ENCODE data around the gene KIF3B. TPM values are rescaled to one million over a fixed set of nuclear protein-coding genes. Genes with fewer than 3 reads are reported as not detected.

The KIF3B gene
- total and polyA plus RNA-seq, 2 of the 13 experiments (the other 11 are each of a cell fraction or from before 2014, with no cell fraction given): 23.6 to 28.8 TPM

- TF ChIP-seq REST (IDR thresholded peaks at IDR 0.05; ENCODE audit: borderline replicate concordance in 1 of 2, low read depth in 1 of 2, low read length in 2 of 2) (peak in 1 of 2 experiments; percentile 85; a peak in 3 of 4 replicates), ISX (CRISPR knock-in tag; conservative IDR thresholded peaks at IDR 0.05) (no peak), ZBTB34 (CRISPR knock-in tag; IDR thresholded peaks at IDR 0.05) (no peak), YY1 (IDR thresholded peaks at IDR 0.05; ENCODE audit: insufficient read depth, insufficient replicate concordance, low read depth, low read length) (peak; percentile 98), ZNF639 (CRISPR knock-in tag; conservative IDR thresholded peaks at IDR 0.05) (peak; percentile 99), RBFOX2 (IDR thresholded peaks at IDR 0.05; ENCODE audit: low read depth, low read length) (peak; percentile 94), THAP9 (CRISPR knock-in tag; IDR thresholded peaks at IDR 0.05; ENCODE audit: borderline replicate concordance) (peak; percentile 95; the same call in 1 of the 2 replicates), ZNF629 (CRISPR knock-in tag; conservative IDR thresholded peaks at IDR 0.05) (peak; percentile 67; the same call in 1 of the 2 replicates), ARID3A (IDR thresholded peaks at IDR 0.05; ENCODE audit: low read depth, low read length) (peak; percentile 72), ZNF513 (CRISPR knock-in tag; conservative IDR thresholded peaks at IDR 0.05) (peak; percentile 65), TERF1 (CRISPR knock-in tag; IDR thresholded peaks at IDR 0.05) (no peak), ZNF761 (CRISPR knock-in tag; conservative IDR thresholded peaks at IDR 0.05) (peak; percentile 96), BRD4 (CRISPR knock-in tag; IDR thresholded peaks at IDR 0.05) (peak; percentile 94)
Observed at GRCh38 chr20:32357869-32358631, 80.6 kb downstream of the KIF3B start, which contains the start of gene ASXL1 (continued).
